ENCODE data around the gene ASB2.

ASB2 gene

DNA sequence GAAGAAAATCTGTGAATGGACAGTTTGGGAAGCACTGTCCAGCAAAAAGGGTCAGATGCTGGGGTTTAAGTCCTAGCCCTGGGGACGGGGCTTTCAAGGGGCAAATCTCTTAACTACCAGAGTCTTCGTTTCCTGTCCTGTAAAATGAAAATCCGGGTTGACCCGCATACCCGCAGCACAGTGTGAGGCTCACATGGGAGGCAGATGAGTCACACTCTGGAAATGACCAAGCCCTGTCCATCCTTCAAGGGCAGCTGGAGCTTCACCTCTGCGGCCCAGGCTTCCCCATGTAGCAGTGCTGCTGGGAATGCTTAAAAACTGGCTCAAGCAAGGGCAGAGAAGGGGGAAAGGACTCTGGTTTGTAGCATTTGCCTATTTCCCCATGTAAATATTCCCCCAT lies 30.3 kb downstream of the ASB2 start:
- TF ChIP-seq, protein P1, sequence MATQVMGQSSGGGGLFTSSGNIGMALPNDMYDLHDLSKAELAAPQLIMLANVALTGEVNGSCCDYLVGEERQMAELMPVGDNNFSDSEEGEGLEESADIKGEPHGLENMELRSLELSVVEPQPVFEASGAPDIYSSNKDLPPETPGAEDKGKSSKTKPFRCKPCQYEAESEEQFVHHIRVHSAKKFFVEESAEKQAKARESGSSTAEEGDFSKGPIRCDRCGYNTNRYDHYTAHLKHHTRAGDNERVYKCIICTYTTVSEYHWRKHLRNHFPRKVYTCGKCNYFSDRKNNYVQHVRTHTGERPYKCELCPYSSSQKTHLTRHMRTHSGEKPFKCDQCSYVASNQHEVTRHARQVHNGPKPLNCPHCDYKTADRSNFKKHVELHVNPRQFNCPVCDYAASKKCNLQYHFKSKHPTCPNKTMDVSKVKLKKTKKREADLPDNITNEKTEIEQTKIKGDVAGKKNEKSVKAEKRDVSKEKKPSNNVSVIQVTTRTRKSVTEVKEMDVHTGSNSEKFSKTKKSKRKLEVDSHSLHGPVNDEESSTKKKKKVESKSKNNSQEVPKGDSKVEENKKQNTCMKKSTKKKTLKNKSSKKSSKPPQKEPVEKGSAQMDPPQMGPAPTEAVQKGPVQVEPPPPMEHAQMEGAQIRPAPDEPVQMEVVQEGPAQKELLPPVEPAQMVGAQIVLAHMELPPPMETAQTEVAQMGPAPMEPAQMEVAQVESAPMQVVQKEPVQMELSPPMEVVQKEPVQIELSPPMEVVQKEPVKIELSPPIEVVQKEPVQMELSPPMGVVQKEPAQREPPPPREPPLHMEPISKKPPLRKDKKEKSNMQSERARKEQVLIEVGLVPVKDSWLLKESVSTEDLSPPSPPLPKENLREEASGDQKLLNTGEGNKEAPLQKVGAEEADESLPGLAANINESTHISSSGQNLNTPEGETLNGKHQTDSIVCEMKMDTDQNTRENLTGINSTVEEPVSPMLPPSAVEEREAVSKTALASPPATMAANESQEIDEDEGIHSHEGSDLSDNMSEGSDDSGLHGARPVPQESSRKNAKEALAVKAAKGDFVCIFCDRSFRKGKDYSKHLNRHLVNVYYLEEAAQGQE (IDR thresholded peaks at IDR 0.05; ENCODE audit: insufficient read depth in 1 of 2, low read depth in 2 of 2, low read length in 2 of 2), result no peak
- TF ChIP-seq SIN3A (IDR thresholded peaks at IDR 0.05; ENCODE audit: borderline replicate concordance, insufficient read depth, low read length) (no peak), FOXP2 (optimal IDR thresholded peaks at IDR 0.05; ENCODE audit: borderline replicate concordance, extremely low read depth, extremely low read length, insufficient read depth) (no peak), POLR2AphosphoS5 (IDR thresholded peaks at IDR 0.05; ENCODE audit: low read depth, low read length) (no peak), TAF1 (IDR thresholded peaks at IDR 0.05; ENCODE audit: borderline replicate concordance, insufficient read depth, low read length) (no peak)

DNA sequence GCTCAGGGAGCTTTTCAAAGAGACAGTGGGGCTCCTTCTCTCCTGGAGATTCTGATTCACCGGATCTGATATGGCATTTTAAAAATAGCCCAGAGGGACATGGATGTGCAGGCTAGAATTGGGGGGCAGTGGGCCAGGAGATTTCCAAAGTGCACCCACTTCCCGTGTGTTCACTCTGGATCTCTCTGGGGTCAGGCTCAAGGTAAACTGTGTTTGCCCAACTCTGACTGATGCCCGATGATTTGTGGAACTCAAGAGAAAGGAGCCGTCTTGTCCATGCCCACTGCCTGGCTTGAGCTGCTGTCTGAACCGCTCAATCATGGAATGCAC lies 31.3 kb downstream of the ASB2 start:
- no peak for TF ChIP-seq FOXP2 (optimal IDR thresholded peaks at IDR 0.05; ENCODE audit: borderline replicate concordance, extremely low read depth, extremely low read length, insufficient read depth)
- no peak for TF ChIP-seq TAF1 (IDR thresholded peaks at IDR 0.05; ENCODE audit: borderline replicate concordance, insufficient read depth, low read length)
- TF ChIP-seq, protein P1 (IDR thresholded peaks at IDR 0.05; ENCODE audit: insufficient read depth in 1 of 2, low read depth in 2 of 2, low read length in 2 of 2), result no peak
- TF ChIP-seq SIN3A (IDR thresholded peaks at IDR 0.05; ENCODE audit: borderline replicate concordance, insufficient read depth, low read length), result no peak
- no peak for TF ChIP-seq POLR2AphosphoS5 (IDR thresholded peaks at IDR 0.05; ENCODE audit: low read depth, low read length)

DNA sequence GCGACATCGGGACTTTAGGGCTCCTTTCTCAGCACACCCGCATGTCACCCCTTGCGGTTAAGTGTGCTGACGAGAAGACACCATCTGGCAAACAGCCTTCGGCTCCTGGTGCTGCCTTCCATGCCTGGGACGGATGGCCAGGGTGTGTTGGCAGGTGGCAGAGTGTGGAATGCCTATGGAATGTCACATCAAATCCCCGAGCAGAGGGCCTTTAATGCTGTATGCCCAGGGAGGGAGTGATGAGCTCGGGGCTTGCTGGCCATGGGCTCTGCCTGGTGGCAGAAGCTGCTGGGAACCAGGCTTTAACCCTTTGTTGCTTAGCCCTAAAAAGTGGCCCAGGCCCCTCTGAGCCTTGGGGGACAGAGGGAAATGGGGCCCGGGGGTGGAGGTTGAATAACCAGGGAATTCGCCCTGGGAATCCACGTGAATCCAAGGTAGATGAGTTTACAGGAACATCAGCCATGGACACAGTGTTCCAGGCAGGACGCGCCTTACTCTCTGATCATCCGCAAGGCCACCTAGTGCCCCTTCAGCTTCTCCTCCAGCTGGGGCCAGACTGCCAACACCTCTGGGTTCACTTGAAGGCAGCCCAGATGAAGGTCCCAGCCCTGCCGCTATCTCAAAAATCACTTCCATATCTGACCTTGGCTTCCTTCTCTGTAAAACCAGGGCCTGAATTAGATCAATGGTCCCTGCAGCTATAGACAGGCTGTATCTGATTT lies 31.9 kb downstream of the ASB2 start:
- TF ChIP-seq TAF1 (IDR thresholded peaks at IDR 0.05; ENCODE audit: borderline replicate concordance, insufficient read depth, low read length), result no peak
- no peak for TF ChIP-seq SIN3A (IDR thresholded peaks at IDR 0.05; ENCODE audit: borderline replicate concordance, insufficient read depth, low read length)
- no peak for TF ChIP-seq FOXP2 (optimal IDR thresholded peaks at IDR 0.05; ENCODE audit: borderline replicate concordance, extremely low read depth, extremely low read length, insufficient read depth)
- TF ChIP-seq POLR2AphosphoS5 (IDR thresholded peaks at IDR 0.05; ENCODE audit: low read depth, low read length), result no peak
- TF ChIP-seq, protein P1 (IDR thresholded peaks at IDR 0.05; ENCODE audit: insufficient read depth in 1 of 2, low read depth in 2 of 2, low read length in 2 of 2), result no peak

DNA sequence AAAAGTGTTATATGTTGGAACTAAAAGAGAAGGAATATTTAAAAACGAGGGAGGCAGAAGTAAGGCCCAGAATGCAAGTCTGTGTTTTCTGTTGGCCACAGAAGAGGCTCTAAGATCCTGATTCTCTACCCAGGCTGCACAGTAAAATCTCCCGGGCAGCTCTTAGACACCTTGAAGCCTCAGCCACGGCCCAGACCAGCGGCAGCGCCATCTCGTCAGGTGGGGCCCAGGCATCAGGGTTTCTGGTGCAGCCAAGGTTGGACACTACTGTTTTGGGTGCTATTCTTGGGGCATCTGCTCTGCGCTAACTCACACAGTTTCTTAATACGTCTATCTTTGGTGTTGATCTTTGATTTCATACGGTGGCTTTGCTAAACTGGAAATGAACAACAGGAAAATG lies 32.4 kb downstream of the ASB2 start:
- no peak for TF ChIP-seq TAF1 (IDR thresholded peaks at IDR 0.05; ENCODE audit: borderline replicate concordance, insufficient read depth, low read length)
- TF ChIP-seq, protein P1 (IDR thresholded peaks at IDR 0.05; ENCODE audit: insufficient read depth in 1 of 2, low read depth in 2 of 2, low read length in 2 of 2), result no peak
- no peak for TF ChIP-seq FOXP2 (optimal IDR thresholded peaks at IDR 0.05; ENCODE audit: borderline replicate concordance, extremely low read depth, extremely low read length, insufficient read depth)

DNA sequence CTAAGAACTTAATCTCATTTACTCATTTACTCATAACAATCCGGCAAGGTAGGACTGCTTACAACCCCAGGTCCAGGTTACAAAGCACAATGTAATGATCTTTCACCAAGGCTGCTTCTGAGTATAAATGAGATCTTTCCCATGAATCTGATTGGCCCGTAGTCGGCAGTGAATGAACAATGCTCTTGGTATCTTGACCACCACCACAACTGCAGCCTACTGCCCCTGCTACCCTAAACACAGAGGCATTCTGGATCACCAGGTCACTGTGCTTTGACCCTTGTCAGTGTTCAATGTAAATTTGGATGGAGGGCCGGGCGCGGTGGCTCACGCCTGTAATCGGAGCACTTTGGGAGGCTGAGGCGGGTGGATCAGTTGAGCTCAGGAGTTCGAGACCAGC lies 33.3 kb downstream of the ASB2 start:
- TF ChIP-seq, protein P1 (IDR thresholded peaks at IDR 0.05; ENCODE audit: insufficient read depth in 1 of 2, low read depth in 2 of 2, low read length in 2 of 2), result no peak
- TF ChIP-seq SIN3A (IDR thresholded peaks at IDR 0.05; ENCODE audit: borderline replicate concordance, insufficient read depth, low read length), result no peak
- TF ChIP-seq TAF1 (IDR thresholded peaks at IDR 0.05; ENCODE audit: borderline replicate concordance, insufficient read depth, low read length), result no peak
- TF ChIP-seq POLR2AphosphoS5 (IDR thresholded peaks at IDR 0.05; ENCODE audit: low read depth, low read length), result no peak
- no peak for TF ChIP-seq FOXP2 (optimal IDR thresholded peaks at IDR 0.05; ENCODE audit: borderline replicate concordance, extremely low read depth, extremely low read length, insufficient read depth)

Data from PFSK-1 (cell line).